IMR-90 (cell line): Measurements from ENCODE around the gene DYRK3.

ENCODE experiments used
- BHLHE40 ChIP-seq: fragments of 150-350 bp; IDR thresholded peaks from 2 replicates; pipeline ENCODE4 v1.6.1; 2016; ENCODE audit warnings: mild to moderate bottlenecking, low read depth, low read length
- CEBPB ChIP-seq: IDR thresholded peaks from 2 replicates; pipeline ENCODE4 v1.6.1; 2012; ENCODE audit warnings: low read depth, low read length, improper control_type of control experiment
- CHD1 ChIP-seq: IDR thresholded peaks from 2 replicates; pipeline ENCODE4 v1.6.1; 2012; ENCODE audit warnings: low read depth, low read length, improper control_type of control experiment
- MAFK ChIP-seq: IDR thresholded peaks from 2 replicates; pipeline ENCODE4 v1.6.1; 2012; ENCODE audit warnings: low read depth, low read length, improper control_type of control experiment
- MXI1 ChIP-seq: IDR thresholded peaks from 2 replicates; pipeline ENCODE4 v1.6.1; 2012; ENCODE audit warnings: low read depth, mild to moderate bottlenecking, low read length, moderate library complexity, borderline replicate concordance
- POLR2A ChIP-seq: IDR thresholded peaks from 2 replicates; pipeline ENCODE4 v1.6.1; 2012; ENCODE audit warnings: mild to moderate bottlenecking, low read depth, low read length
- RAD21 ChIP-seq: IDR thresholded peaks from 2 replicates; pipeline ENCODE4 v1.6.1; 2012; ENCODE audit warnings: low read length, improper control_type of control experiment
- RFX5 ChIP-seq: IDR thresholded peaks from 2 replicates; pipeline ENCODE4 v1.8.0; 2012; ENCODE audit warnings: low read depth, mild to moderate bottlenecking, low read length, moderate library complexity
- SMC3 ChIP-seq: fragments of 150-350 bp; IDR thresholded peaks from 2 replicates; pipeline ENCODE4 v1.6.1; 2016; ENCODE audit warnings: low read depth, mild to moderate bottlenecking, antibody characterized with exemption, low read length, moderate library complexity
- TF ChIP-seq, protein P1 (sequence below): conservative IDR thresholded peaks from 2 replicates; pipeline ENCODE4 v1.5.1; 2012; ENCODE audit warnings: mild to moderate bottlenecking, low read depth, low read length, improper control_type of control experiment
- TF ChIP-seq, protein P2 (sequence below): fragments of 150-350 bp; IDR thresholded peaks from 2 replicates; pipeline ENCODE4 v1.6.1; 2017; ENCODE audit warnings: mild to moderate bottlenecking, antibody characterized with exemption, low read length, low read depth

- TF ChIP-seq, protein P1, sequence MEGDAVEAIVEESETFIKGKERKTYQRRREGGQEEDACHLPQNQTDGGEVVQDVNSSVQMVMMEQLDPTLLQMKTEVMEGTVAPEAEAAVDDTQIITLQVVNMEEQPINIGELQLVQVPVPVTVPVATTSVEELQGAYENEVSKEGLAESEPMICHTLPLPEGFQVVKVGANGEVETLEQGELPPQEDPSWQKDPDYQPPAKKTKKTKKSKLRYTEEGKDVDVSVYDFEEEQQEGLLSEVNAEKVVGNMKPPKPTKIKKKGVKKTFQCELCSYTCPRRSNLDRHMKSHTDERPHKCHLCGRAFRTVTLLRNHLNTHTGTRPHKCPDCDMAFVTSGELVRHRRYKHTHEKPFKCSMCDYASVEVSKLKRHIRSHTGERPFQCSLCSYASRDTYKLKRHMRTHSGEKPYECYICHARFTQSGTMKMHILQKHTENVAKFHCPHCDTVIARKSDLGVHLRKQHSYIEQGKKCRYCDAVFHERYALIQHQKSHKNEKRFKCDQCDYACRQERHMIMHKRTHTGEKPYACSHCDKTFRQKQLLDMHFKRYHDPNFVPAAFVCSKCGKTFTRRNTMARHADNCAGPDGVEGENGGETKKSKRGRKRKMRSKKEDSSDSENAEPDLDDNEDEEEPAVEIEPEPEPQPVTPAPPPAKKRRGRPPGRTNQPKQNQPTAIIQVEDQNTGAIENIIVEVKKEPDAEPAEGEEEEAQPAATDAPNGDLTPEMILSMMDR = no peak
- no peak for TF ChIP-seq RAD21
- TF ChIP-seq POLR2A = no peak
- TF ChIP-seq CEBPB = no peak
- no peak for TF ChIP-seq BHLHE40
- no peak for TF ChIP-seq MAFK
- TF ChIP-seq RFX5 = no peak
- TF ChIP-seq MXI1 = no peak
- no peak for TF ChIP-seq CHD1
- TF ChIP-seq, protein P2, sequence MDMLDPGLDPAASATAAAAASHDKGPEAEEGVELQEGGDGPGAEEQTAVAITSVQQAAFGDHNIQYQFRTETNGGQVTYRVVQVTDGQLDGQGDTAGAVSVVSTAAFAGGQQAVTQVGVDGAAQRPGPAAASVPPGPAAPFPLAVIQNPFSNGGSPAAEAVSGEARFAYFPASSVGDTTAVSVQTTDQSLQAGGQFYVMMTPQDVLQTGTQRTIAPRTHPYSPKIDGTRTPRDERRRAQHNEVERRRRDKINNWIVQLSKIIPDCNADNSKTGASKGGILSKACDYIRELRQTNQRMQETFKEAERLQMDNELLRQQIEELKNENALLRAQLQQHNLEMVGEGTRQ = no peak
- TF ChIP-seq SMC3 = no peak
Observed at GRCh38 chr1:206660136-206660535, 24.8 kb downstream of the DYRK3 start.
